D721Med (cell line): ENCODE measurements around the gene ASIC2.

Experiments used
- DNase-seq: peaks from one replicate; pipeline ENCODE4 v3.0.0; 2011; ENCODE audit warnings: low spot score; ENCODE audit not compliant: insufficient read length
- FAIRE-seq: peaks from 2 replicates; lab custom pipeline; 2011; peaks lifted over from hg19 to GRCh38; lab: Jason Lieb, UNC
- CTCF ChIP-seq: IDR thresholded peaks from 2 replicates; pipeline ENCODE4 v1.5.1; 2012; ENCODE audit warnings: mild to moderate bottlenecking, control low read depth; ENCODE audit not compliant: insufficient read depth; ENCODE audit errors: missing control alignments

Gene ASIC2

GRCh38 chr17:33167736-33168135, 125.4 kb downstream of the ASIC2 start:
- FAIRE-seq (no peak), DNase-seq (no peak)
- TF ChIP-seq CTCF = no peak

DNA sequence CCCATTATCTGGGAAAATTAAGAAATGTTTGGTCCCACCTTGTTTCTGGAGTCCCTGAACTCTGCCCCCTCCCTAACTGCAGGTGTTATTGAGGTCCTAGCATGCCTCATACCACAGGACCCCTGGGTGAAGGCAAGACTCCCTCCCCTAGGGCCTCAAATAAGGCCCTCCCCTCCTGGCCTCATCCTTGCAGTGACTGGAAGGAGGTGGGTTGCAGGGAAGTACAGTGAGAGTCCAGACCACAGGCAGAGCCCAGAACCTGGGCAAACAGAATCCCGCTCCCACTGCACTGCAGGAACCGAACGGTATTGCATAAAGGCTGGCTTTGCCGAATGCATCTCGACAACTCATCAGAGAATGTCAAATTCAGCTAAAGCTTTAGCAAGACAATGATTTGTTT, 126.6 kb downstream of the ASIC2 start:
- DNase-seq = no peak
- no peak for TF ChIP-seq CTCF
- FAIRE-seq = no peak

DNA sequence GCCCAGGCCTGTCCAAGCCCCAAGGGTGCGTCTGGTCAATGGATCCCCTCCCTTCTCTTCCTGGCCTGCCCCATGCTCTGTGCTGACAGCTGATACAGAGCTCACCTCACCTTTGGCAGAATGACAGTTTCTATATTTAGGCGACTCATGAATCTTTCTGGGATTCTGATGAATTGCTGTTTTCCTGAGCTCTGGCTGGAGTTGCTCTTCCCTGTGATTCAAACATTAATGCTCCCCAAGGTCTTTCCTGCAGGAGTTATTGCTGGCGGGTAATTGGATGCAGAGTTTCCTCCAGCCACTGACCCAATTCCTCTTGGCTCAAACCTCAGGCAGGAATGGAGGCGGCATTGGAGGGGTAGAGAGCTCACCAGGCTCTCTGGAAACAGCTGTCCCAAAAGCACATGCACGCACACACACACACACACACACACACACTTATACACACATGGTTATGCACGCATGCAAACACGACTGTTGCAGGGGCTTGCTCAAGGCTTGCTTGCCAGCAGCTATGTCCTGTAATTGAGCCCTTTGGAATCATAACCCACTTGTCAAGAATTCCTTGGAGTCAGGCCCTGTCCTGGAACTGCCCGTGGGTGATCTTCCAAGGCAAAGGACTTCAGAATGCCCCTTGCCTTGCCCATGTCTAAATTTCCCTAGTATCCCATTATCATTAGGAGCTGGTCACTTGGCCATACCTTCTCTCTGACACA, 128.8 kb downstream of the ASIC2 start:
- FAIRE-seq (no peak), DNase-seq (no peak)
- no peak for TF ChIP-seq CTCF

- no peak for DNase-seq
- FAIRE-seq = no peak
- TF ChIP-seq CTCF = no peak
Observed at GRCh38 chr17:33163533-33164168, 129.4 kb downstream of the ASIC2 start.

- no peak for TF ChIP-seq CTCF
- FAIRE-seq (no peak), DNase-seq (no peak)
Observed at GRCh38 chr17:33154869-33155455, 138.1 kb downstream of the ASIC2 start.

DNA sequence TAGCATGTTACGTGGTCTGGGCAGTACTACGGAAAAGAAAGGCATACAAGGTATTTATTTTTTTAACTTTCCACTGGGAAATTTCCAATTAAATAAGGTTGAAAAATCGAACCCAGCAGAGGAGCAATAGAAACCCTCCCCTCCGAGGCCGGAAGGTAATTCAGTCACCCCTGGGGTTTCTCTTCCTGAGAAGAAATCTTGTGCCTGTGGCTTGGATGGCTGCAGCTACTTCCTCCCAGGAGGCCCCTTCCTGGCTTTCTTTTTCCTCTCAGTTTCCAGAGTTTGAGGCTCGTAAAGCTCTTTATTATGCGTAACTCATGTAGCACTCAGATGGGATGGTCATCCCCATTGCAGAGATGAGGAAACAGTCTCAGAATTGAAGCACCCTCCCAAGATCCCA, 140.3 kb downstream of the ASIC2 start:
- no peak for DNase-seq
- no peak for FAIRE-seq
- TF ChIP-seq CTCF = no peak

GRCh38 chr17:33151565-33151964, 141.5 kb downstream of the ASIC2 start:
- no peak for DNase-seq
- TF ChIP-seq CTCF = no peak
- no peak for FAIRE-seq
